GM23248 (cell line): ENCODE results near the gene TTC24. TPM values are rescaled to one million over a fixed set of nuclear protein-coding genes. Genes with fewer than 3 reads are reported as not detected.
"Not testable (repeated sequence)": the region's sequence is repeated elsewhere in the genome, so short reads cannot be mapped to it uniquely, and the experiment has no call there.

Experiments used
- DNase-seq: peaks from one replicate; pipeline ENCODE4 v3.0.0-alpha.2; 2015
- H2AFZ ChIP-seq: fragments of 200-600 bp; sonication (generic); 2 replicates; pipeline ENCODE4 v1.6.1; 2016; ENCODE audit warnings: antibody characterized with exemption
- H3F3A ChIP-seq: fragments of 200-600 bp; sonication (generic); 2 replicates; pipeline ENCODE4 v1.6.1; 2016; ENCODE audit warnings: mild to moderate bottlenecking, antibody characterized with exemption, mixed run types; ENCODE audit not compliant: insufficient read depth
- H3K27ac ChIP-seq: fragments of 200-600 bp; sonication (generic); 2 replicates; pipeline ENCODE4 v1.5.1; 2016; ENCODE audit warnings: mild to moderate bottlenecking
- H3K27me3 ChIP-seq: fragments of 200-600 bp; sonication (generic); replicated peaks from 2 replicates; pipeline ENCODE4 v1.6.1; 2016; ENCODE audit warnings: mild to moderate bottlenecking; ENCODE audit not compliant: insufficient read depth
- H3K36me3 ChIP-seq: fragments of 200-600 bp; sonication (generic); 2 replicates; pipeline ENCODE4 v1.6.1; 2016; ENCODE audit warnings: low read depth, mild to moderate bottlenecking
- H3K4me1 ChIP-seq: fragments of 200-600 bp; sonication (generic); 2 replicates; pipeline ENCODE4 v1.6.1; 2016; ENCODE audit warnings: mild to moderate bottlenecking; ENCODE audit not compliant: insufficient read depth
- H3K4me2 ChIP-seq: fragments of 200-600 bp; sonication (generic); one replicate; pipeline ENCODE4 v1.6.1; 2016; ENCODE audit warnings: mild to moderate bottlenecking; ENCODE audit not compliant: unreplicated experiment
- H3K4me3 ChIP-seq: fragments of 200-600 bp; sonication (generic); 2 replicates; pipeline ENCODE4 v1.5.1; 2016; ENCODE audit warnings: mild to moderate bottlenecking
- H3K79me2 ChIP-seq: fragments of 200-600 bp; sonication (generic); 2 replicates; pipeline ENCODE4 v1.6.1; 2016; ENCODE audit warnings: mild to moderate bottlenecking; ENCODE audit not compliant: insufficient read depth
- H3K9ac ChIP-seq: fragments of 200-600 bp; sonication (generic); 2 replicates; pipeline ENCODE4 v1.6.1; 2016; ENCODE audit warnings: mild to moderate bottlenecking
- H3K9me2 ChIP-seq: fragments of 200-600 bp; sonication (generic); 2 replicates; pipeline ENCODE4 v1.6.1; 2016; ENCODE audit warnings: mixed run types, mild to moderate bottlenecking, moderate library complexity; ENCODE audit not compliant: insufficient read depth
- H3K9me3 ChIP-seq: fragments of 200-600 bp; sonication (generic); one replicate; pipeline ENCODE4 v1.6.1; 2017; ENCODE audit warnings: low read depth
- H4K20me1 ChIP-seq: fragments of 200-600 bp; sonication (generic); 2 replicates; pipeline ENCODE4 v1.6.0; 2016; ENCODE audit not compliant: insufficient read depth
- EZH2 ChIP-seq: fragments of 200-600 bp; sonication (generic); IDR thresholded peaks from 2 replicates; pipeline ENCODE4 v1.6.1; 2018; ENCODE audit warnings: antibody characterized with exemption, mild to moderate bottlenecking; ENCODE audit not compliant: insufficient read depth, poor library complexity, severe bottlenecking
- EZH2phosphoT487 ChIP-seq: fragments of 200-600 bp; sonication (generic); IDR thresholded peaks from 2 replicates; pipeline ENCODE4 v1.6.1; 2018; ENCODE audit warnings: antibody characterized with exemption, moderate library complexity, mild to moderate bottlenecking, low read depth; ENCODE audit not compliant: insufficient read depth
- WGBS, 2 experiments: methylation state at CpG; one replicate each; pipeline ENCODE4 v1.1.6; 2015 to 2017; ENCODE audit warnings: low lambda C conversion rate in 2 of 2, low coverage in 1 of 2; ENCODE audit errors: missing lambda C conversion rate in 2 of 2; 5-methylcytosine and 5-hydroxymethylcytosine counted together
- in situ Hi-C: fragments of 300-500 bp; cut with MboI; formaldehyde crosslinking; loops from 2 replicates; pipeline ENCODE4 v1.15.0; 2020
- polyA plus RNA-seq: library from polyadenylated mRNA; unstranded; fragments of >200 nt; fragmentation: Nextera tagmentation; extraction: Ambion mirVana; gene quantifications from 2 replicates; pipeline ENCODE4 v1.2.1, GENCODE V29; 2016
- total RNA-seq: library from RNA; depleted of rRNA; stranded (reverse); fragments of >200 nt; shearing (Covaris generic); gene quantifications from 2 replicates; pipeline ENCODE4 v1.2.3, GENCODE V29; 2014

TTC24 gene
- total and polyA plus RNA-seq, 2 experiments from 2014 or later, result not detected

DNA sequence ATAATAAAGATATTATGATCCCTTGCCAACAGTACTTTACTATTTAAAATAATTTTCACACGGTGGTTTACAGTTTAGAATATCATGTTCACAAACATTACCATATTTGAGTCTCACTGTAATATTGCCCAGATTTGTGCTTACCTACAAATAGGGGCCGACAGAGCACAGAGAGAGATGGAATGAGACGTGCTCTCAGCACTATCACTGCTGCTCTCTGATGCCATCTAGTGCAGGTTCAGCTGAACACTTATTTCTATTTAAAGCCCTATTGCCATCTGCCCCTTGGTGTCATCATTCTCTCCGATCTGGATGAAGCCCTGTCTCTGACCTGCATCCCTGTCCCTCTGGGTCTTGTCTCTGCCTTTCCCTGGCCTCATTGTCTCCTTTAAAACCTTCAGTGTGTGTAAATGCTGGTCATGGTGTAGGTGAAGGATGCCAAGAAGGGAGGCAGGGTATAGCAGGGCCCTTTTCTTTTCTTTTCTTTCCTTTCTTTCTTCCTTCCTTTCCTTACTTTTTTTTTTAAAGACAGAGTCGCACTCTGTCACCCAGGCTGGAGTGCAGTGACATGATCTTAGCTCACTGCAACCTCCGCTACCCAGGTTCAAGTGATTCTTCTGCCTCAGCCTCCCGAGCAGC lies 28.6 kb downstream of the TTC24 start:
- no peaks in the 10 kb centered on the region for H4K20me1 ChIP-seq
- in situ Hi-C loops, result loop anchor here (10.0 kb wide), 1 partner anchor 223 kb away; no protein-coding TSS in a partner anchor
- WGBS, 2 experiments, result 17 to 18% methylated on average over 7 of the region's 7 CpGs
- no peak for TF ChIP-seq EZH2phosphoT487
- TF ChIP-seq EZH2, result no peak
- H2AFZ ChIP-seq, result no peak overlapping the region
- peak; percentile 85 for DNase-seq
- H3K27me3 ChIP-seq, result peaks cover 15% of the 10 kb centered on the region
- no peaks in the 10 kb centered on the region for H3K4me1 ChIP-seq
- H3K4me2 ChIP-seq, result no peak overlapping the region
- no peak overlapping the region for H3K27ac ChIP-seq
- H3K9me3 ChIP-seq, result no peaks in the 10 kb centered on the region
- no peaks in the 10 kb centered on the region for H3K36me3 ChIP-seq
- no peak overlapping the region for H3K9ac ChIP-seq
- H3K79me2 ChIP-seq, result no peaks in the 10 kb centered on the region
- no peak overlapping the region for H3K4me3 ChIP-seq
- H3K9me2 ChIP-seq, result no peaks in the 10 kb centered on the region
- H3F3A ChIP-seq, result no peaks in the 10 kb centered on the region

DNA sequence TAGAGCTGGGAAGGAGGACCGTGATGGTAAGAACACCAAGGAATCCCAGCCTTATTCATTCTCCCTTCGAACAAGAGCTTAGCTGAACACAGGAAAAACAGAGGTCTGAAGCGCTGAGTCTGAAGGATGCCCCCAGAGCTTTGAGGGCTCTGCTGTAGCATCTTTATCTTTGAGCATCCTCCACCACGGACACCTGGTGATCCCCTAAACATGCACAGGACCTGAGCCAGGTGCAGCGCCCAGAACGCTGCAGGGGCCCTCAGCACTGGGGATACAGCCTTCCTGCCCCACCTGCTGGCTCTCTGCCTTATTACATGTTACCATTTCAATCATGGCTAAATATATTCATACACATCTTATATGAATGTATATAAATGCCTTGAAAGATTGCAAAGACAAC lies 29.5 kb downstream of the TTC24 start:
- H3K27me3 ChIP-seq, result peaks cover 21% of the 10 kb centered on the region
- no peak overlapping the region for H3K4me2 ChIP-seq
- H3K4me1 ChIP-seq, result no peaks in the 10 kb centered on the region
- H2AFZ ChIP-seq, result no peak overlapping the region
- in situ Hi-C loops, result loop anchor here (10.0 kb wide), 1 partner anchor 224 kb away; no protein-coding TSS in a partner anchor
- H3K4me3 ChIP-seq, result no peak overlapping the region
- no peaks in the 10 kb centered on the region for H4K20me1 ChIP-seq
- no peak overlapping the region for H3K9ac ChIP-seq
- H3K79me2 ChIP-seq, result no peaks in the 10 kb centered on the region
- TF ChIP-seq EZH2phosphoT487 (no peak), EZH2 (no peak)
- H3K36me3 ChIP-seq, result no peaks in the 10 kb centered on the region
- DNase-seq, result peak; percentile 34
- no peak overlapping the region for H3K27ac ChIP-seq
- no peaks in the 10 kb centered on the region for H3K9me2 ChIP-seq
- no peaks in the 10 kb centered on the region for H3K9me3 ChIP-seq
- 44 to 53% methylated on average over 6 of the region's 6 CpGs for WGBS, 2 experiments
- H3F3A ChIP-seq, result no peaks in the 10 kb centered on the region

DNA sequence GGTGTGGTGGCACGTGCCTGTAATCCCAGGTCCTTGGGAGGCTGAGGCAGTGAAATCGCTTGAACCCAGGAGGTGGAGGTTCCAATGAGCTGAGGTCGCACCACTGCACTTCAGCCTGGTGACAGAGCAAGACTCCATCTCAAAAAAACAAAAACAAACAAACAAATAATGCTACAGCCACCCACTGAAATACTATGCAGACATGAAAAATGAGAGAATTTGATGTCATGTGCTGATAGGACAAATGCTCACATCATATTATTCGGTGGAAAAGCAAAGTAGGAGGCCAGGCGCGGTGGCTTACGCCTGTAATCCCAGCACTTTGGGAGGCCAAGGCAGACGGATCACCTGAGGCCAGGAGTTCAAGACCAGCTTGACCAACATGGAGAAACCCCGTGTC lies 30.5 kb downstream of the TTC24 start:
- H3K9me2 ChIP-seq, in situ Hi-C loops, H3K9me3 ChIP-seq, H3F3A ChIP-seq, H3K4me2 ChIP-seq, DNase-seq, H4K20me1 ChIP-seq, H3K79me2 ChIP-seq, H3K4me1 ChIP-seq, H2AFZ ChIP-seq, H3K36me3 ChIP-seq, H3K9ac ChIP-seq, H3K4me3 ChIP-seq, H3K27ac ChIP-seq: not testable (repeated sequence)
- peaks cover 21% of the 10 kb centered on the region for H3K27me3 ChIP-seq
- 70 to 74% methylated on average over 9 of the region's 9 CpGs for WGBS, 2 experiments

DNA sequence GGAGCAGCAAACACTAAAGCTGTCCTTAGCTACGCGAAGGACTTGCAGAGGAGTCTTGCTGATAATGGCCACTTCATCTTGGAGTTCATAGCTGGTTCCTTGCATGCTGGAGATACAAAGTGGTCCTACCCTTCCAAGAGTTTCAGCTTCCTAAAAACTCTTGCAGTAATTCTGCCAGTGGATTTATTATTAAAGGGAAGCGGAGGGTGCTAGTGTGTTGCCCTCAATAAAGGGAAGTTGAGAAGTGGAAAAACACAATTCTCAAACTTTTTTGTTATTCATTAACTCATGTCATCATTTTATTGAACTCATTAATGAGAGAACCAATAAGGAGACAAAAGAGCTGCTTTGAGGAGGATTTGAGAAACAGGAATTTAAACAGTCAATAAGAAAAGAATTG lies 33.1 kb downstream of the TTC24 start:
- peaks cover 21% of the 10 kb centered on the region for H3K27me3 ChIP-seq
- H3K9me3 ChIP-seq, result no peaks in the 10 kb centered on the region
- H3K27ac ChIP-seq, result no peak overlapping the region
- H3K4me2 ChIP-seq, result no peak overlapping the region
- no peaks in the 10 kb centered on the region for H3F3A ChIP-seq
- no peaks in the 10 kb centered on the region for H3K36me3 ChIP-seq
- H3K79me2 ChIP-seq, result no peaks in the 10 kb centered on the region
- H2AFZ ChIP-seq, result no peak overlapping the region
- H3K9ac ChIP-seq, result no peak overlapping the region
- no peak for DNase-seq
- TF ChIP-seq EZH2phosphoT487 (no peak), EZH2 (no peak)
- in situ Hi-C loops, result no loop called here
- WGBS, 2 experiments, result 46 to 54% methylated on average over 3 of the region's 3 CpGs
- H3K4me3 ChIP-seq, result no peak overlapping the region
- H3K4me1 ChIP-seq, result no peaks in the 10 kb centered on the region
- H3K9me2 ChIP-seq, result no peaks in the 10 kb centered on the region
- H4K20me1 ChIP-seq, result no peaks in the 10 kb centered on the region

DNA sequence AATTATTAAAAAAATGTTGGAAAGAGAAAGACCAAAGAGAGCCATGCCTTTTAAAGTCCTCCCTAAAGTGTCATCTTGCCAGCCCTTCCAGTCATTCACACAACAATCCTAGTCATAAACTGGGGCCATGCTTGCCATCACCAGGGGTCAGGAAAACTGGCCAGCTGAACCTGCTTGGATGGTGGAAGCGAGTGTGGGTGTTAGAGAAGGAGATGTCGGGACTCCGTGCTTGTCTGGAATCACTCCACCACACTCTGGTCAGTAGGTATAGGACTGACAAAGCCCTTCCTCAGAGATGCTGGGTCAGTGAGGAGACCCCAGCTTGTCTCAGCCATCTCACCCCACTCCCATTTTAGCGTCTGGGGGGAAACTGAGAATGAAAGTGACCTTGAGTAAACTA lies 36.4 kb downstream of the TTC24 start:
- Histone ChIP-seq H3K4me1 (no peaks in the 10 kb centered on the region), H3K27me3 (peaks cover 44% of the 10 kb centered on the region), H3K9me2 (no peaks in the 10 kb centered on the region), H3K27ac (no peak overlapping the region), H3K79me2 (no peaks in the 10 kb centered on the region), H4K20me1 (no peaks in the 10 kb centered on the region), H3F3A (no peaks in the 10 kb centered on the region), H3K36me3 (no peaks in the 10 kb centered on the region), H3K9ac (no peak overlapping the region), H3K9me3 (no peaks in the 10 kb centered on the region), H2AFZ (no peak overlapping the region), H3K4me2 (no peak overlapping the region), H3K4me3 (no peak overlapping the region)
- TF ChIP-seq EZH2phosphoT487 (no peak), EZH2 (no peak)
- 12 to 16% methylated on average over 4 of the region's 4 CpGs for WGBS, 2 experiments
- DNase-seq, result no peak
- in situ Hi-C loops, result no loop called here
